ENCODE data around the gene SYCE3.
"Not testable (repeated sequence)": the region's sequence is repeated elsewhere in the genome, so short reads cannot be mapped to it uniquely, and the experiment has no call there.

The SYCE3 gene

DNA sequence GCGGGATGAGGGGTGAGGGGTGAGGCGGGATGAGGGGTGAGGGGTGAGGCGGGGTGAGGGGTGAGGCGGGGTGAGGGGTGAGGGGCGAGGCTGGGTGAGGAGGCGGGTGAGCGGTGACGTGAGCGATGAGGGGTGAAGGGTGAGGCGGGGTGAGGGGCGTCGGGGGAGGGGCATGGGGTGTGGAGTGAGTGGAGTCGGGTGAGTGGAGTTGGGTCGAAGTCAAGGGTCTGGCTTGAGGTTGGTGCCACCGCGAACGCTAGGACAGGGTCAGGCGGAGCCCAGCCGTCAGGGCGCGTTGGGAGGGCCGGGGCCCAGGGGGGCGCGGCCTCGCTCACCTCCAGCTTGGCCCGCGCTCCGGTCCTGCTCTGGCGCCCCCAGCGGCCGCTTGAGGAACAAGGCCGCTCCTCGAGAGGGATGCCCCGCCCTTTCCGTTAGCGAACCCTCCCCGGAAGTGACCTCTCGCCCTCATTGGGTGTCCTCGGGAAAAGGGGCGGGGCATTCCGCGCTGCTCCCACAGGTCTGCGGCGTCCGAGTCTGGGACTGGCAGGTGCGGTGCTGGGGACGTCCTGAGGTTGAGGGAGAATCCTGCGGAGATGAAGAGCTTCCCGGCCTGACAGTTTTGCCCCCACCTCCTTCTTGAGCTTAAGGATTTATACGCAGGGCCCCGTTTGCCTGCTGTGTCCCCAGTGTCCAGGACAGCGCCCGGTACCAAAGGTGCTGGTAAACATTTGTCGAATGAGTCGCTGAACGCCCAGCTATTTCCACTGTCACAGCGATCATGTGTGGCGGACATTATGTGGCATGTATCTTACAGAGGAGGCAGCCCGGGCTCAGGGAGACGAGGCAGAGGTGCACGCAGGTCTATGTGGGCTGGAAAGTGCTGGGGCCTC is at the start of gene SYCE3:
SYCE3 (minus strand) TSS at position 397 of the 890 bp plus-strand sequence. CDS start 6,514 bp downstream, outside the sequence.
- DNase-seq (ENCODE audit: low spot score), result peak; percentile 95

- DNase-seq (ENCODE audit: low spot score), result no peak
Observed at GRCh38 chr22:50612168-50612527, 49.4 kb upstream of the SYCE3 start.

DNA sequence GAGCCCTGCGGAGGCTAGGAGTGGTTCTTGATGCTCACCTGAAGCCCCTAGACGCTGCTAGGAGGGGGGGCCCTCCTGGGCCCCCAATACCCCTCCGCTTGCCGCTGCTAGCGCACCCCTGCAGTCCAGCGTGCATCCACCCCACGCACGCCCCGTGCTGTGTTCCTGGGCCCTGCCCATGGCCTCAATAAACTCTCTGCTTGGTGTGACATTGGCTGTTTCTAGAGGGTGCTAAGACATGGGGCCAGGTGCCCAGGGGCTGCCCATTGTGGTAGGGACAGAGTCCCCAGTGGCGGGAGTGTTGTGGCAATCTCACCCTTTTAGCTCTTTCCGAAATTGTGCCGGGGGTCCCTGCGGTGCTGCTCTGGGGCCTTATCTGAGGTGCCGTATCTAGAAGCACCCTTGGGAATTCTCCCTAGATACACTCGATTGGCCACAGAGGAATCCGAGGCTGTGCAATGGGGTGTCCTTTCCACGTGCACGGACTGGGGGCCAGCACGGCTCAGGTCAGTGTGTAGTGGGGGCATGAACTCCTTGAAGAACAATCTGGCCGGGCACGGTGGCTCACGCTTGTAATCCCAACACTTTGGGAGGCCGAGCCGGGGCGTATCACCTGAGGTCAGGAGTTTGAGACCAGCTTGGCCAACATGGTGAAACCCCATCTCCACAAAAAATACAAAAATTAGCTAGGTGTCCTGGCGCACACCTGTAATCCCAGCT is 48.8 kb upstream of the SYCE3 start:
- no peak for DNase-seq (ENCODE audit: low spot score)

DNA sequence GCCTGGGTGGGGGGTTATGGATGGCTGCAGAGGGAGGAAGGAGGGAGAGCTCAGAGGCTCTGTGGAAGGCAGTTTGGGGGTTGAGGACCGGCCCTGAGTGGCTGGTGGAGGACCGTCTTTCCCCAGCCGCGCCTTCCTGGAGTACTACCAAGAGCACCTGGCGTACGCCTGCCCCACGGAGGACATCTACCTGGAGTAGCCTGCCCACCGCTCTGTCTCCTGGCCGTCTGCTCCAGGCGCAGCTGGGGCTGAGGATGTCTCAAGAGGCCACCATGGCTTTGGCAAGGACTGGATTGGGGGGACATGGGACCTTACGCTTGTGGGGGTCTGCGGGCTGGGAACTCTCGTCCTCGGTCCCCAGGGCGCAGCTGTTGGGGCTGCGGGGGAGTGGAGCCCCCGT is 47.9 kb upstream of the SYCE3 start:
- no peak for DNase-seq (ENCODE audit: low spot score)

DNA sequence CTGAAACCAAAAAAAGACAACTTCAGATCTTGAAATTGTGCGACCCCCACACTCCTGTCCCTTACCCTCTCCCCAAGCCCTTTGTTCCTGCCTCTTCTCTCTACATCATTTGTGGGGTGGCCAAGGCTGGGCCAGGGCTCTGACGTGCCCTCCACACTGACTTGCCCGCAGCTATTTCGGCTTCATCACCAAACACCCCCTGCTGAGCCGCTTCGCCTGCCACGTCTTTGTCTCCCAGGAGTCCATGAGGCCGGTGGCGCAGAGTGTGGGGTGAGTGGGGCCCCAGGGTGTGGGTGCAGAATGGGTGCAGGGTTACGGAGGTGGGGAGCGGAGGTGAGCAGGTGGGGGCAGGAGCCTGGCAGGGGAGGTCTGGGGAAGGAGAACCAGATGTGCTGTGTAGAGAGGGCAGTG is 47.3 kb upstream of the SYCE3 start:
- DNase-seq (ENCODE audit: low spot score), result no peak

DNA sequence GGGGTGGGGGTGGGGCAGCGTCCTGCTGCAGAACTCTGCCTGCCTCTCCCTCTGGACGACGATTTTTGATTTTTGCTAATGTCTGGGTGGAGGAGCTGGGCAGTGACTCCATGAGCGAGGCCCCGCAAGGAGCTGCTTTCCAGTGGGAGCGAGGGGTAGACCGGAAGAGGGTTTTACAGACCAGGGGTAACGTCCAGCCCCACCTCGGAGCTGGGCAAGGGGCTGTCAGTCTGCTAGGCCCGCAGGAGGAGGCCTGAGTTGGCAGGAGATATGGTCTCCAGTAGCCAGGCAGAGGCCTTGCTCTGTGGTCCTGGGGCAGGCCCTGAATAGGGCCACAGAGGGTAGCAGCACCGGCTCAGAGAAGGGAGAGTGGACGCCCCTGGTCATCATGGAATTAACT is 46.9 kb upstream of the SYCE3 start:
- DNase-seq (ENCODE audit: low spot score), result no peak

DNA sequence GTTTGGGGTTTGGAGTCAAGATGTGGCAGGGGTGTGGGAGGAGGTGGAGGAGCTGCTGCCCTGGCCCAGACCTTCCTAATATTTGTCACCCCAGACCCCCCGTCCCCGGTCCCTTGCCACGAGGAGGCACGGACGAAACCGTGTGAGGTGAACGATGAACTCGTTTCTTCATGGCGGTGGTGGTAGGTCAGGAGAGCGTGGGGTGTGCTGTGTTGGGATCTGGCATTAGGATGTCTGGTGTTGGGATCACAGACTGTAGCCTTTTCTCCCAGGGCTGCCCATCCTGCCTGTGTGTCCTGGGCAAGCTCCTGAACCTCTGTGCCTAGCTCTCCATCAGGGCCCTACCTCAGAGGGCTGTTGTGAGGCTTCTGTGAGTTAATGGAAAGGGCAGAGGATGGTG is 46.3 kb upstream of the SYCE3 start:
- no peak for DNase-seq (ENCODE audit: low spot score)

- DNase-seq (ENCODE audit: low spot score), result not testable (repeated sequence)
Observed at GRCh38 chr22:50608058-50608840, 45.5 kb upstream of the SYCE3 start.

DNA sequence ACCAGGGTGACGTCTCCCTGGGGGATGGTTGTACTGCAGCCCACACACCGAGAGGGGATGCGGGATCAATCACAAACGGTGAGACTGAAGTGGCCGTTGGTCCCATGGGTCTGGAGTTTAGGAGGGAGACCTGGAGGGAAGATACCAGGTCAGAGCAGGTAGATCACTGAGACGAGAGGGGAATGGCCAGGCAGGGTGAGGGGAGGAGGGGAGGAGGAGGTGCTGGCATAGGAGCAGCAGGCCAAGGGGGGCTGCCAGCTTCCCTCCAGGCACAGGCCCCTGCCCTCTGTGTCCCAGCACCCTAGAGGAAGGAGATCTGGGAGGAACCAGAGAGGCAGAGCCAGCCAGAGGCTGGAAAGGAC is 44.9 kb upstream of the SYCE3 start:
- DNase-seq (ENCODE audit: low spot score), result no peak

GRCh38 chr22:50606946-50607658 is 44.4 kb upstream of the SYCE3 start:
- no peak for DNase-seq (ENCODE audit: low spot score)

DNA sequence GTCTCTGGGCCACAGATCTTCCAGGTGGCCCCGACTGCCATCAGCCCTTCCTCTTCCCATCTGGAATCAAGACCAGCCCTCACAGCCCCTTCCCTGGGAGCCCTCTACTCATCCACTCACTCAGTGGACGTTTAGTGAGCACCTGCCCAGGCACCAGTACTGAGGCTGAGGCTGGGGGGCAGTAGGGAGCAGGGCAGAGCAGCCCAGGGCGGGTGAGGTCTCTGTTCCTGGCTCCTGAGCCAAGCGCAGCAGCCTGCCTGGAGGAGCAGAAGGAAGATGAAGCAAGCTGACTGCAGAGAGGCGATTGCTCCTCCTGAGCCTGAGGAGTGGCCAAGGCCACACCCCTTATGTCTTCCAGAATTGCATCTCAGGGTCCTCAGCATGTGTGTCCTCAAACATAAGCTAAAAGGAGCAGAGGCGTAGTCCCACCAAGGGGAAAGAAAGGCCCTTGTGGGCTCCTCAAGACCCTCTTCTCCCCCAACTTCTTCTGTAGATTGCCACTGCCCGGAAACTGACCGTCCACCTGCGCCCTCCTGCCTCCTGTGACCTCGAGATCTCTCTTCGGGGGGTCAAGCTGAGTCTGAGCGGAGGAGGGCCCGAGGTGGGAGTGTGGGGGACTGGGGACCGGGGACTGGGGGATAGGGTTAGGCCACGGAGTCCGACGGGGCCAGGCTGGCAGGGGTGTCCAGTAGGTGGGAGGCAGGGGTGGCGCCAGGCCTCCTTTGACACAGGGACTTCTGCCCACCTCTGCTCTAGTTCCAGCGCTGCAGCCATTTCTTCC is 43.6 kb upstream of the SYCE3 start:
- peak; percentile 21 for DNase-seq (ENCODE audit: low spot score)

DNA sequence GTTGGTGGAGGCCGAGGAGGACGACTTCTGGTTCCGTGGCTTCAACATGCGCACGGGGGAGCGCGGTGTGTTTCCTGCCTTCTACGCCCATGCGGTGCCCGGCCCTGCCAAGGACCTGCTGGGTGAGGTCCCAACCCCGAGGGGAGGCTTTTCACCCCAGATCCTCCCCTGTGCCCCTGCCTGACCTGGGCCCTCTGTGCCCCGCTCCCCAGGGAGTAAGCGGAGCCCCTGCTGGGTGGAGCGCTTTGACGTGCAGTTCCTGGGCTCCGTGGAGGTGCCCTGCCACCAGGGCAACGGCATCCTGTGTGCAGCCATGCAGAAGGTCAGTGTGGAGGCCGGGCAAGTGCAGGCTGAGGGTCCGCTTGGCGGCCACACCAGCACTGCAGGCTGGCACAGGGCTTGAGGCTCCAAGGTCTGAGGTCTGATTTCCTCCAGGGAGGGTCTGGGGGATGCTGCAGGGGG is 42.9 kb upstream of the SYCE3 start:
- peak; percentile 15 for DNase-seq (ENCODE audit: low spot score)

GRCh38 chr22:50605002-50605612 is 42.4 kb upstream of the SYCE3 start:
- DNase-seq (ENCODE audit: low spot score), result peak; percentile 20

GRCh38 chr22:50604256-50605001 is 41.7 kb upstream of the SYCE3 start:
- no peak for DNase-seq (ENCODE audit: low spot score)

DNA sequence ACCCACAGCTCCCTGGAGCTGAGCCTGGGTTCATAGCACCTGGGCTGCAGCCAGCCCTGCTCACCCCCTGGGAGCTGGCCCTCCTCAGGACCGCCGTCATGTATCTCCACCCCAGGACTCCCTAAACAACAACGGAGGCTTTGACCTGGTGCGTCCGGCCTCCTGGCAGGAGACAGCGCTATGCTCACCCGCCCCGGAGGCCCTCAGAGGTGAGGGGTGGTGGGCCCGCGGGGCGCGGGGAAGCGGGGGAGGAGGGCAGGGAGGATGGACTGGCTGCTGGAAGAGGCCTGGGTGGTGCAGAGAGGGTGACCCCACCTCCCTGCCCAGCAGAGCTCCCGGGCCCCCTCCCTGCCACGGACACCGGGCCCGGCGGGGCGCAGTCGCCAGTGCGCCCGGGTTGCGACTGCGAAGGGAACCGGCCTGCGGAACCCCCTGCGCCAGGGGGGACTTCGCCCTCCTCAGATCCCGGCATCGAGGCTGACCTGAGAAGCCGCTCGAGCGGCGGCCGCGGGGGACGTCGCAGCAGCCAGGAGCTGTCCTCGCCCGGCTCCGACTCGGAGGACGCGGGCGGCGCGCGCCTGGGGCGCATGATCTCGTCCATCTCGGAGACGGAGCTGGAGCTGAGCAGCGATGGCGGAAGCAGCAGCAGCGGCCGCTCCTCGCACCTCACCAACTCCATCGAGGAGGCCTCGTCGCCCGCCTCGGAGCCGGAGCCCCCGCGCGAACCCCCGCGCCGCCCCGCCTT is 41.0 kb upstream of the SYCE3 start:
- DNase-seq (ENCODE audit: low spot score), result peak; percentile 24

- DNase-seq (ENCODE audit: low spot score), result peak; percentile 13
Observed at GRCh38 chr22:50602338-50602700, 39.6 kb upstream of the SYCE3 start.

DNA sequence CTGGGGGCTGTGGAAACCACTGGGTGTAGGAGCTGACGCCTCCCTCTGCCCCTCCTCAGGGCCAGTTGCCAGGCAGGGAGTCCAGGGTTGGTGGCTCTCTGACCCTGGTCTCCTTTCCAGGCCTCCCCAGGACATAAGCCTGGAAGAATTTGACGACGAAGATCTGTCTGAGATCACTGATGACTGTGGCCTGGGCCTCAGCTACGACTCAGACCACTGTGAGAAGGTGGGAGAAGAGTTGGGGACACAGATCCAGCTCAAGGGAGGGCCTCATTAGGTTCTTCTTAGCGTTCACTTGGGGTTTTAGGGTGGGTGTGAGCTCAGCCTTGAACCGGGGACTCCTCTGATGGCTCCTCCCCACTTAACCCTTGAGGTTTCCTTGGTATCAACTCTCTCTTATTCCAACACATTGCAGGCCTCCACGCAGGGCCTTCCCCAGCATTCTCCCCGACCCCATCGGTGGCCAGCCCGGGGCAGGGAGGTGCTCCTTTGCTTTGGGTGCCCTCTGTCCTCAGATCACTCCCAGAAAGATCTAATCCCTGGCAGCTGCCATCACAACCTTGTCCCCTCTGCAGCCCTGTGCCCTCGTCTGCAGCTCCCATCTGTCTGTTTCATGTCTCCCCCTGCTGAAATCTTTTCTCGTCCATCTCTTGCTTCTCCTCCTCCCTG is 39.1 kb upstream of the SYCE3 start:
- DNase-seq (ENCODE audit: low spot score), result peak; percentile 36

GRCh38 chr22:50600967-50601668 is 38.4 kb upstream of the SYCE3 start:
- DNase-seq (ENCODE audit: low spot score), result peak; percentile 25

Measured in AG08396 (cell line).